NK-92 treated with Interleukin-12 subunit alpha and Interleukin-12 subunit beta, amount 100 ng/mL, for 24 hours (cell line): Measurements from ENCODE around the gene CD3E.
"Not testable (repeated sequence)": the region's sequence is repeated elsewhere in the genome, so short reads cannot be mapped to it uniquely, and the experiment has no call there.

Source experiments
- DNase-seq: peaks from one replicate; lab custom pipeline; 2025; lab: John Stamatoyannopoulos, UW

The CD3E gene

GRCh38 chr11:118290923-118291322 lies 13.6 kb upstream of the CD3E start:
- no peak for DNase-seq

GRCh38 chr11:118291477-118292135 lies 12.9 kb upstream of the CD3E start:
- no peak for DNase-seq

GRCh38 chr11:118294053-118294452 lies 10.5 kb upstream of the CD3E start:
- DNase-seq = no peak

GRCh38 chr11:118295199-118295598 lies 9.3 kb upstream of the CD3E start:
- DNase-seq = no peak

- DNase-seq = no peak
Observed at GRCh38 chr11:118295815-118296454, 8.6 kb upstream of the CD3E start.

- no peak for DNase-seq
Observed at GRCh38 chr11:118301600-118302195, 2.8 kb upstream of the CD3E start.

GRCh38 chr11:118304227-118304567 lies 333 bp upstream of the CD3E start:
- no peak for DNase-seq

GRCh38 chr11:118305726-118306125 lies 1.2 kb downstream of the CD3E start:
- no peak for DNase-seq

GRCh38 chr11:118306556-118306955 lies 2.0 kb downstream of the CD3E start:
- no peak for DNase-seq

GRCh38 chr11:118308995-118309528 lies 4.5 kb downstream of the CD3E start:
- not testable (repeated sequence) for DNase-seq

GRCh38 chr11:118310271-118310670 lies 5.7 kb downstream of the CD3E start:
- no peak for DNase-seq

GRCh38 chr11:118310781-118311485 lies 6.4 kb downstream of the CD3E start:
- DNase-seq = no peak

- DNase-seq = no peak
Observed at GRCh38 chr11:118311518-118311917, 7.0 kb downstream of the CD3E start.

GRCh38 chr11:118312328-118312727 lies 7.8 kb downstream of the CD3E start:
- DNase-seq = no peak

- no peak for DNase-seq
Observed at GRCh38 chr11:118313242-118313641, 8.7 kb downstream of the CD3E start.

- DNase-seq = no peak
Observed at GRCh38 chr11:118314988-118315411, 10.5 kb downstream of the CD3E start.

- no peak for DNase-seq
Observed at GRCh38 chr11:118318124-118318523, 13.6 kb downstream of the CD3E start.

- no peak for DNase-seq
Observed at GRCh38 chr11:118318581-118319336, 14.2 kb downstream of the CD3E start.

GRCh38 chr11:118319337-118319707 lies 14.8 kb downstream of the CD3E start:
- DNase-seq = no peak

GRCh38 chr11:118320515-118320914 lies 16.0 kb downstream of the CD3E start:
- no peak for DNase-seq

GRCh38 chr11:118321386-118322082 lies 17.0 kb downstream of the CD3E start:
- no peak for DNase-seq
